ENCODE measurements around the gene HCFC1. TPM values are rescaled to one million over a fixed set of nuclear protein-coding genes. Genes with fewer than 3 reads are reported as not detected.

Gene HCFC1
- total RNA-seq, 1 experiment from 2014 or later, result 137 TPM

- H3K36me3 ChIP-seq (ENCODE audit: insufficient read depth, low read length, poor library complexity, severe bottlenecking), result peaks cover 30% of the 10 kb centered on the region
- H3K4me3 ChIP-seq (ENCODE audit: low read depth, low read length, poor library complexity, severe bottlenecking), result no peak overlapping the region
- no TSS peak for BruUV-seq (replicated peaks)
- no peak for TF ChIP-seq EZH2 (IDR thresholded peaks at IDR 0.05; ENCODE audit: borderline replicate concordance, low read depth, low read length, poor library complexity, severe bottlenecking)
- TF ChIP-seq, protein P1, sequence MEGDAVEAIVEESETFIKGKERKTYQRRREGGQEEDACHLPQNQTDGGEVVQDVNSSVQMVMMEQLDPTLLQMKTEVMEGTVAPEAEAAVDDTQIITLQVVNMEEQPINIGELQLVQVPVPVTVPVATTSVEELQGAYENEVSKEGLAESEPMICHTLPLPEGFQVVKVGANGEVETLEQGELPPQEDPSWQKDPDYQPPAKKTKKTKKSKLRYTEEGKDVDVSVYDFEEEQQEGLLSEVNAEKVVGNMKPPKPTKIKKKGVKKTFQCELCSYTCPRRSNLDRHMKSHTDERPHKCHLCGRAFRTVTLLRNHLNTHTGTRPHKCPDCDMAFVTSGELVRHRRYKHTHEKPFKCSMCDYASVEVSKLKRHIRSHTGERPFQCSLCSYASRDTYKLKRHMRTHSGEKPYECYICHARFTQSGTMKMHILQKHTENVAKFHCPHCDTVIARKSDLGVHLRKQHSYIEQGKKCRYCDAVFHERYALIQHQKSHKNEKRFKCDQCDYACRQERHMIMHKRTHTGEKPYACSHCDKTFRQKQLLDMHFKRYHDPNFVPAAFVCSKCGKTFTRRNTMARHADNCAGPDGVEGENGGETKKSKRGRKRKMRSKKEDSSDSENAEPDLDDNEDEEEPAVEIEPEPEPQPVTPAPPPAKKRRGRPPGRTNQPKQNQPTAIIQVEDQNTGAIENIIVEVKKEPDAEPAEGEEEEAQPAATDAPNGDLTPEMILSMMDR (conservative IDR thresholded peaks at IDR 0.05; ENCODE audit: low read depth, low read length), result peak; percentile 96
- H3K4me1 ChIP-seq (ENCODE audit: insufficient read depth, low read length, poor library complexity, severe bottlenecking), result no peaks in the 10 kb centered on the region
- intact Hi-C loops (cut with micrococcal nuclease; ENCODE audit: unreplicated experiment), result loop anchor here (1.0 to 10.0 kb wide), 3 partner anchors 183 to 985 kb away; partner anchors contain the start of gene PLXNB3
- H3K27me3 ChIP-seq (replicated peaks; ENCODE audit: insufficient read depth, low read depth, low read length, poor library complexity), result no peaks in the 10 kb centered on the region
- CTCF ChIA-PET, result interaction anchor here (0.6 to 1.4 kb wide), 7 partner anchors 19 to 260 kb away, joined by 3 to 10 read pairs (median 3); partner anchors contain the start of gene SLC6A8
- DNase-seq (ENCODE audit: low spot score), result peak; percentile 91
- no peaks in the 10 kb centered on the region for H3K9me3 ChIP-seq (ENCODE audit: low read depth, low read length, poor library complexity, severe bottlenecking)
- no peak overlapping the region for H3K27ac ChIP-seq (ENCODE audit: low read depth, low read length, poor library complexity, severe bottlenecking)
- POLR2A ChIA-PET (ENCODE audit: low non-redundant PET), result no interaction called here
These were observed 24.4 kb downstream of the HCFC1 start for GRCh38 chrX:153947009-153947769.

GRCh38 chrX:153945956-153946943, 25.4 kb downstream of the HCFC1 start:
- intact Hi-C loops (cut with micrococcal nuclease; ENCODE audit: unreplicated experiment), result loop anchor here (5.0 to 10.0 kb wide), 2 partner anchors 589 to 984 kb away; no protein-coding TSS in a partner anchor
- ChIA-PET CTCF (interaction anchor here (0.9 to 1.4 kb wide), 3 partner anchors 18 to 259 kb away, joined by 3 to 8 read pairs (median 3); partner anchors contain the start of gene SLC6A8), POLR2A (ENCODE audit: low non-redundant PET) (no interaction called here)
- Histone ChIP-seq H3K9me3 (ENCODE audit: low read depth, low read length, poor library complexity, severe bottlenecking) (no peaks in the 10 kb centered on the region), H3K36me3 (ENCODE audit: insufficient read depth, low read length, poor library complexity, severe bottlenecking) (peaks cover 21% of the 10 kb centered on the region), H3K27me3 (replicated peaks; ENCODE audit: insufficient read depth, low read depth, low read length, poor library complexity) (no peaks in the 10 kb centered on the region), H3K27ac (ENCODE audit: low read depth, low read length, poor library complexity, severe bottlenecking) (no peak overlapping the region), H3K4me3 (ENCODE audit: low read depth, low read length, poor library complexity, severe bottlenecking) (no peak overlapping the region), H3K4me1 (ENCODE audit: insufficient read depth, low read length, poor library complexity, severe bottlenecking) (no peaks in the 10 kb centered on the region)
- DNase-seq (ENCODE audit: low spot score), result no peak
- BruUV-seq (replicated peaks), result no TSS peak
- TF ChIP-seq EZH2 (IDR thresholded peaks at IDR 0.05; ENCODE audit: borderline replicate concordance, low read depth, low read length, poor library complexity, severe bottlenecking), result no peak
- TF ChIP-seq, protein P1 (conservative IDR thresholded peaks at IDR 0.05; ENCODE audit: low read depth, low read length), result no peak

- Histone ChIP-seq H3K4me1 (ENCODE audit: insufficient read depth, low read length, poor library complexity, severe bottlenecking) (no peaks in the 10 kb centered on the region), H3K27ac (ENCODE audit: low read depth, low read length, poor library complexity, severe bottlenecking) (no peak overlapping the region), H3K27me3 (replicated peaks; ENCODE audit: insufficient read depth, low read depth, low read length, poor library complexity) (no peaks in the 10 kb centered on the region), H3K4me3 (ENCODE audit: low read depth, low read length, poor library complexity, severe bottlenecking) (no peak overlapping the region), H3K36me3 (ENCODE audit: insufficient read depth, low read length, poor library complexity, severe bottlenecking) (peaks cover 6% of the 10 kb centered on the region), H3K9me3 (ENCODE audit: low read depth, low read length, poor library complexity, severe bottlenecking) (no peaks in the 10 kb centered on the region)
- ChIA-PET POLR2A (ENCODE audit: low non-redundant PET) (no interaction called here), CTCF (interaction anchor here (0.6 kb wide), 3 partner anchors 20 to 881 kb away, joined by 7 to 8 read pairs (median 7); no protein-coding TSS in a partner anchor)
- no peak for DNase-seq (ENCODE audit: low spot score)
- TF ChIP-seq EZH2 (IDR thresholded peaks at IDR 0.05; ENCODE audit: borderline replicate concordance, low read depth, low read length, poor library complexity, severe bottlenecking), result no peak
- TF ChIP-seq, protein P1 (conservative IDR thresholded peaks at IDR 0.05; ENCODE audit: low read depth, low read length), result no peak
- BruUV-seq (replicated peaks), result no TSS peak
- intact Hi-C loops (cut with micrococcal nuclease; ENCODE audit: unreplicated experiment), result loop anchor here (5.0 to 10.0 kb wide), 2 partner anchors 590 to 982 kb away; no protein-coding TSS in a partner anchor
These were observed 26.8 kb downstream of the HCFC1 start for GRCh38 chrX:153944800-153945150.
